Measurements from ENCODE around the gene SND1.

The SND1 gene

GRCh38 chr7:128006550-128007302, 354.7 kb downstream of the SND1 start:
- DNase-seq = no peak

- DNase-seq = no peak
Observed at GRCh38 chr7:128007303-128007680, 355.3 kb downstream of the SND1 start.

GRCh38 chr7:128008141-128008540, 356.1 kb downstream of the SND1 start:
- DNase-seq = no peak

- no peak for DNase-seq
Observed at GRCh38 chr7:128008744-128009143, 356.8 kb downstream of the SND1 start.

GRCh38 chr7:128010391-128011127, 358.6 kb downstream of the SND1 start:
- no peak for DNase-seq

GRCh38 chr7:128011131-128011661, 359.2 kb downstream of the SND1 start:
- no peak for DNase-seq

GRCh38 chr7:128014811-128015210, 362.8 kb downstream of the SND1 start:
- DNase-seq = no peak

- DNase-seq = no peak
Observed at GRCh38 chr7:128017460-128017859, 365.5 kb downstream of the SND1 start.

GRCh38 chr7:128017862-128018845, 366.2 kb downstream of the SND1 start:
- no peak for DNase-seq

GRCh38 chr7:128019288-128019687, 367.3 kb downstream of the SND1 start:
- DNase-seq = no peak

GRCh38 chr7:128020159-128020558, 368.2 kb downstream of the SND1 start:
- peak; percentile 23 for DNase-seq

GRCh38 chr7:128021366-128021765, 369.4 kb downstream of the SND1 start:
- DNase-seq = no peak

GRCh38 chr7:128022631-128023532, 370.9 kb downstream of the SND1 start:
- DNase-seq = no peak

GRCh38 chr7:128024151-128024550, 372.2 kb downstream of the SND1 start:
- DNase-seq = no peak

GRCh38 chr7:128025380-128025779, 373.4 kb downstream of the SND1 start:
- DNase-seq = no peak

GRCh38 chr7:128025819-128026218, 373.8 kb downstream of the SND1 start:
- no peak for DNase-seq

GRCh38 chr7:128026551-128026950, 374.6 kb downstream of the SND1 start:
- no peak for DNase-seq

GRCh38 chr7:128027485-128027980, 375.5 kb downstream of the SND1 start:
- no peak for DNase-seq

GRCh38 chr7:128029405-128029995, 377.5 kb downstream of the SND1 start:
- DNase-seq = no peak

- DNase-seq = no peak
Observed at GRCh38 chr7:128030263-128030653, 378.3 kb downstream of the SND1 start.

All from CD4-positive, alpha-beta T cell treated with Interleukin-17A for 4 hours (primary cell).